Measurements from ENCODE around the gene HNRNPR. TPM values are rescaled to one million over a fixed set of nuclear protein-coding genes. Genes with fewer than 3 reads are reported as not detected.
"Not testable (repeated sequence)": the region's sequence is repeated elsewhere in the genome, so short reads cannot be mapped to it uniquely, and the experiment has no call there.

The HNRNPR gene
- total RNA-seq, 2 donors from 2014 or later = 188 to 205 TPM

- no peak overlapping the region for H3K4me3 Mint-ChIP-seq
- H3K36me3 Mint-ChIP-seq = peaks cover 33% of the 10 kb centered on the region
- ATAC-seq (no peak), DNase-seq (ENCODE audit: low spot score) (no peak)
- H3K27me3 Mint-ChIP-seq = no peaks in the 10 kb centered on the region
- peaks cover 21 to 28% of the 10 kb centered on the region in 2 donors for H3K4me1 Mint-ChIP-seq (ENCODE audit: low read depth in 2 of 2)
- no peaks in the 10 kb centered on the region for H3K9me3 Mint-ChIP-seq
- no peak overlapping the region for H3K27ac Mint-ChIP-seq
Measured at GRCh38 chr1:23330846-23331245, 13.2 kb downstream of the HNRNPR start.

DNA sequence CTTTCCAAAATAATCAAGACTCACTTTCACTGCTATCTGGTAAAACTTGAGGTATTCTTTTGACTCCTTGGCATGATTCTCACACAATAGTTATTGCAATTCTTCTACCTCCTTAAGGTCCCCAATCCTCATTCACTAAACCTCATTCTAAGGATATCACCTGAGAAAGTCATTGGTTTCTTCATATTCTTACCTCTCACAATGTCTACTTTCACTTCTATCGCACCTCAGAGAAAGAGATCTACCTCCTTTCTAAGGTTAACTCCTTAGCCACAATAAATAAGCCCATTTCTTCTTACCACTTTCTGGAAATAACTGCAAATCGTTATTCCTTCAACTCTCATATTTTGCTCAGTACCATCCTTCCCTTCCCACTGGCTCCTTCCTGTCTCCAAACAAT lies 18.7 kb downstream of the HNRNPR start:
- Mint-ChIP-seq H3K36me3 (peaks cover 42% of the 10 kb centered on the region), H3K27me3 (no peaks in the 10 kb centered on the region), H3K4me1 (ENCODE audit: low read depth in 2 of 2) (peaks cover 29 to 37% of the 10 kb centered on the region in 2 donors), H3K27ac (no peak overlapping the region), H3K4me3 (no peak overlapping the region), H3K9me3 (no peaks in the 10 kb centered on the region)
- no peak for DNase-seq (ENCODE audit: low spot score)
- no peak for ATAC-seq

DNA sequence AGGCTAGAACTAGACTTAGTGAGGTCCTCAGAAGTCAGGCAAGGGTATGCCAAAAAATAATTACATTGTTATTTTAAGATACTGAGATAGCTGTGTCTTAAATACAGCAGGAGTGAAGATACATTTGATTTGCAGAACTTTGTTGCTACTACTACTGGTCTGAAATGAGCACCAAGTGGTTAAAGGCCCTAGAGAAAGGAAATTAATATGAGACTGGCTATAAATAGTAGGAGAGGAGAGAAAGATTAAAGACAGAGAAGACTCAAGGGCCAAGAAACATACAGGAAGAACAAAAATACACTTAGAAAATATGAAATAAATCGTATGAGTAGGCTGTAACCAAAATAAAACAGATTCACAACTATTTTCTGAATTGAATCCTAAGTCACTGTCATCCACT lies 21.3 kb downstream of the HNRNPR start:
- H3K4me1 Mint-ChIP-seq (ENCODE audit: low read depth in 2 of 2) = peaks cover 26 to 41% of the 10 kb centered on the region in 2 donors
- peak overlapping the region in 1 of 2 donors; percentile 24 for H3K27ac Mint-ChIP-seq
- DNase-seq (ENCODE audit: low spot score) (no peak), ATAC-seq (no peak)
- H3K9me3 Mint-ChIP-seq = no peaks in the 10 kb centered on the region
- H3K27me3 Mint-ChIP-seq = no peaks in the 10 kb centered on the region
- peaks cover 52% of the 10 kb centered on the region for H3K36me3 Mint-ChIP-seq
- no peak overlapping the region for H3K4me3 Mint-ChIP-seq

GRCh38 chr1:23310280-23310679 lies 33.8 kb downstream of the HNRNPR start:
- not testable (repeated sequence) for DNase-seq (ENCODE audit: low spot score); H3K4me3 Mint-ChIP-seq; H3K27me3 Mint-ChIP-seq; H3K4me1 Mint-ChIP-seq (ENCODE audit: low read depth in 2 of 2); H3K27ac Mint-ChIP-seq; H3K9me3 Mint-ChIP-seq; ATAC-seq
- peaks cover 33% of the 10 kb centered on the region for H3K36me3 Mint-ChIP-seq

DNA sequence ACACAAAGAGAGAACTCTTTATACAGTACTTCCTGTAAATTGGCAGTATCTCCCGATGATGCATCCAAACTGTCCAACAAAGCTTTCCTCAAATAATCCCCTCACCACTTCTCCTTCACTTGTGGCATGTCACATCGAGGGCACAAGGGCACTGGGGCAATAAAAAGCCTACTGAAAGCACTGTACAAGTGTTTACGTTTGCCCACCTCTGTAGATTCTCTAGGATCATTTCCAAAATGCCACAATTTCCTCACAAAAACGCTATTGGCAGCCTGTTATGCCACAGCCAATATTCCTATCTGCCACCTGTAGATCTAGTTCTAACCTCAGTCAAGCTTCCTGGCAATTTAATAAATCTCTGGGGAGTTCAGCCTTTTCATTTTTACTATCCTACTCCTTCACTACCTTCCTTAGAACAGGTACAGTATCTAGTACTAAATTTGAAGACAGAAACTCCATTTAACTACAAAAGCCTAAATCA lies 39.9 kb downstream of the HNRNPR start:
- peaks cover 19% of the 10 kb centered on the region for H3K36me3 Mint-ChIP-seq
- no peak for ATAC-seq
- peak overlapping the region in 1 of 2 donors; percentile 23 for H3K27ac Mint-ChIP-seq
- no peaks in the 10 kb centered on the region for H3K9me3 Mint-ChIP-seq
- no peak overlapping the region for H3K4me3 Mint-ChIP-seq
- no peak for DNase-seq (ENCODE audit: low spot score)
- H3K4me1 Mint-ChIP-seq (ENCODE audit: low read depth in 2 of 2) = peaks cover 0 to 3% of the 10 kb centered on the region in 2 donors
- H3K27me3 Mint-ChIP-seq = no peaks in the 10 kb centered on the region

GRCh38 chr1:23303524-23303923 lies 40.6 kb downstream of the HNRNPR start:
- no peak for DNase-seq (ENCODE audit: low spot score)
- Mint-ChIP-seq H3K4me3 (no peak overlapping the region), H3K36me3 (peaks cover 19% of the 10 kb centered on the region), H3K4me1 (ENCODE audit: low read depth in 2 of 2) (peaks cover 0 to 3% of the 10 kb centered on the region in 2 donors), H3K9me3 (no peaks in the 10 kb centered on the region), H3K27ac (peak overlapping the region in 1 of 2 donors; percentile 23), H3K27me3 (no peaks in the 10 kb centered on the region)
- ATAC-seq = no peak

- ATAC-seq = no peak
- Mint-ChIP-seq H3K36me3 (peaks cover 8% of the 10 kb centered on the region), H3K4me1 (ENCODE audit: low read depth in 2 of 2) (no peaks in the 10 kb centered on the region), H3K27me3 (no peaks in the 10 kb centered on the region), H3K27ac (no peak overlapping the region), H3K9me3 (no peaks in the 10 kb centered on the region), H3K4me3 (no peak overlapping the region)
- no peak for DNase-seq (ENCODE audit: low spot score)
Measured at GRCh38 chr1:23296931-23297330, 47.2 kb downstream of the HNRNPR start.

- H3K27me3 Mint-ChIP-seq = no peaks in the 10 kb centered on the region
- H3K27ac Mint-ChIP-seq = no peak overlapping the region
- DNase-seq (ENCODE audit: low spot score) (no peak), ATAC-seq (no peak)
- H3K4me1 Mint-ChIP-seq (ENCODE audit: low read depth in 2 of 2) = no peaks in the 10 kb centered on the region
- H3K36me3 Mint-ChIP-seq = no peaks in the 10 kb centered on the region
- no peaks in the 10 kb centered on the region for H3K9me3 Mint-ChIP-seq
- no peak overlapping the region for H3K4me3 Mint-ChIP-seq
Measured at GRCh38 chr1:23291706-23292105, 52.4 kb downstream of the HNRNPR start.

DNA sequence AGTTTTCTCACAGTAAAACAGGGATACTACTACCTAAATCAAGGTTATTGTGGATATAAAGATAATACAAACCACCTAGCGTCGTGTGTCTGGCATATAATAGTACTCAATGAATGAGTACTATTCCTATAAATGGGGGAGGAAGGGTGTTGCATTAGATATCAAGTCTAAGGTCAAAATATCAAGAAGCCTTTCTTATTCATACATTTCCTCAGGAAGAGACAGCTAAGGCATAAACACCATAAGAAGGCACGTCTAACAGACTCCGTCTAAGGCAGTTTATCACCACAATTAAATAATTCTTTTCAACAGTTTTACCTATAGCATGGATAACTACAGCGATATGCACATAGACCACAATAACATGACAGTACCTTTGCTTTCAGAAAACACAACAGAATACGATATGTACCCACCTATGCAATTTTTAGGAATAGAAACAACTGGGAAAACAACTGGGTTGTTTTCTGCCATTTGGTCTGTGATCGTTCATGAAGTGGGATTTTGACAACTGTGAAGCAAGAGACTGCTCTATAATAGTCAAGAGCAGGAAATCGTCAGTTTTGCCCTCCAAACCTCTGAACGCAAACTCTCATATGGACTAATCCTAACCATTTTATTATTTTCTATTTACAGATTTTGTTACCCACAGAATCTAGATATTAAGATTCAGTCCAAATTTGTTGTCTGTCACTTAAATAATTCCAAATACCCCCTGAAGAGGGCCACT lies 53.1 kb downstream of the HNRNPR start:
- H3K9me3 Mint-ChIP-seq = no peaks in the 10 kb centered on the region
- ATAC-seq = no peak
- H3K27ac Mint-ChIP-seq = no peak overlapping the region

DNA sequence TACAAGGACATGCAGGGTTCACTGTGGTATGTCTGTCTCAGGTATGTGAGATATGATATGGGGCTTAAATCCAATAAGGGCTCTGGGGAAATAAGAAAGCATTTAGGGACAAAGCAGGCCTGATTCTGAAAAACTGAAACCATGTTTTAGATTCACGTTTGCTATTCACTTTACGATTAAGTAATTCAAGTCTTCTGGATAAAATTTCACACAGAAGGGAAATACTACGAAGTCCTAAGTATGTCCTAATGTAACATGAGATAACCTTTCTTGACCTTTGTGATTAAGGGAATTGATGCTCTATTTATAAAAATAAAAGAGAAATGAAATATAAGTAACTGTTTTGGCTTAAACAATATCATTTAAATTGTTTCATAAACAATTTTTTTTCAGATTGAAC lies 55.4 kb downstream of the HNRNPR start:
- Mint-ChIP-seq H3K4me3 (no peak overlapping the region), H3K36me3 (no peaks in the 10 kb centered on the region), H3K4me1 (ENCODE audit: low read depth in 2 of 2) (no peaks in the 10 kb centered on the region), H3K9me3 (no peaks in the 10 kb centered on the region), H3K27me3 (no peaks in the 10 kb centered on the region), H3K27ac (no peak overlapping the region)
- no peak for DNase-seq (ENCODE audit: low spot score)
- no peak for ATAC-seq

More for the DNA sequence above, 53.1 kb downstream of the HNRNPR start:
- no peak for DNase-seq (ENCODE audit: low spot score)
- Mint-ChIP-seq H3K4me1 (ENCODE audit: low read depth in 2 of 2) (no peaks in the 10 kb centered on the region), H3K27me3 (no peaks in the 10 kb centered on the region), H3K36me3 (no peaks in the 10 kb centered on the region), H3K4me3 (no peak overlapping the region)

DNA sequence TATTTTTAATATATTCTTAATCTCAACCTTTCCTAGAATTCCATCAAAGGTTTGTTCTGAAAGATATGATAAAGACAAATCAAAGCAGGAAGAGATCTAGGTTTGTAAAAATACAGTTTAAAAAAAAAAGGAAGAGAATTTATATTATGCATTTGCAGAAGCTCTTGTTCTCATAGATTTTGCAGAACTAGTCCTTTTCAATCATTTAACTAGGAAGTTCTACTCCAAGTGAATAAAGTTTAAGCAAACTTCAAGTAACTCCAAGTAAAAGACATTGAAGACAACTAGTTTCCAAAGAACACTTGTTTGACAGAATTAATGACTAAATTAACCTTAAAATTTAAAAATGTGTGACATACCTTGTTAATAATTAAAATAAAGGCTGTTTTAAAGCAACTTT lies 55.9 kb downstream of the HNRNPR start:
- H3K36me3 Mint-ChIP-seq = peaks cover under 1% of the 10 kb centered on the region
- DNase-seq (ENCODE audit: low spot score) = no peak
- H3K27ac Mint-ChIP-seq = no peak overlapping the region
- H3K4me3 Mint-ChIP-seq = no peak overlapping the region
- no peaks in the 10 kb centered on the region for H3K27me3 Mint-ChIP-seq
- H3K9me3 Mint-ChIP-seq = no peaks in the 10 kb centered on the region
- no peaks in the 10 kb centered on the region for H3K4me1 Mint-ChIP-seq (ENCODE audit: low read depth in 2 of 2)
- ATAC-seq = no peak

DNA sequence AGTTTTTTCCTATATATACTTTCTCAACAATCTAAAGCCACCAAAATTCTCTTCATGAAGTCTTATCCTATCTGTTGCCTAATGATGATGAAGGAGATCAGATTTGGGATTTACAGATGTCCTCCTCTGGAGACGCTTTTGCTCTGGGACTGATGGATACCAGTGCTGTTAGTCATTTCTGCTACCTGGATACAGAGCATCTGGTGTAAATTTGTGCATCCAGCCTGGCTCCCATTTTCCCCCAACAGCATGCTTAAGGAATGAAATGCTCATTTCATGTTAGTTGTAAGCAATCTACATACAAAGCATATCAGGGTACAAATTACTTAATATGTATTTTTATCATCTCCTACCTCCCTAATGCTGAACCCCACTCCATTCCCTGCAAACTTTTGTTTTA lies 57.7 kb downstream of the HNRNPR start:
- DNase-seq (ENCODE audit: low spot score) (no peak), ATAC-seq (no peak)
- no peaks in the 10 kb centered on the region for H3K27me3 Mint-ChIP-seq
- no peak overlapping the region for H3K27ac Mint-ChIP-seq
- no peak overlapping the region for H3K4me3 Mint-ChIP-seq
- H3K4me1 Mint-ChIP-seq (ENCODE audit: low read depth in 2 of 2) = no peaks in the 10 kb centered on the region
- no peaks in the 10 kb centered on the region for H3K9me3 Mint-ChIP-seq
- H3K36me3 Mint-ChIP-seq = peaks cover 7% of the 10 kb centered on the region

GRCh38 chr1:23283667-23284602 lies 60.1 kb downstream of the HNRNPR start:
- Mint-ChIP-seq H3K36me3 (peaks cover 7% of the 10 kb centered on the region), H3K27ac (no peak overlapping the region), H3K9me3 (no peaks in the 10 kb centered on the region), H3K4me1 (ENCODE audit: low read depth in 2 of 2) (no peaks in the 10 kb centered on the region), H3K4me3 (no peak overlapping the region), H3K27me3 (no peaks in the 10 kb centered on the region)
- ATAC-seq (no peak), DNase-seq (ENCODE audit: low spot score) (no peak)

GRCh38 chr1:23282957-23283356 lies 61.1 kb downstream of the HNRNPR start:
- H3K9me3 Mint-ChIP-seq = no peaks in the 10 kb centered on the region
- peaks cover 7% of the 10 kb centered on the region for H3K36me3 Mint-ChIP-seq
- DNase-seq (ENCODE audit: low spot score) = no peak
- ATAC-seq = no peak
- H3K27me3 Mint-ChIP-seq = no peaks in the 10 kb centered on the region
- no peaks in the 10 kb centered on the region for H3K4me1 Mint-ChIP-seq (ENCODE audit: low read depth in 2 of 2)
- no peak overlapping the region for H3K27ac Mint-ChIP-seq
- no peak overlapping the region for H3K4me3 Mint-ChIP-seq

Data from natural killer cell treated with Interleukin-12 subunit alpha and Interleukin-12 subunit beta and Interleukin-15 and Interleukin-18, amount 100 ng/mL, for 72 hours (primary cell).